GM18873 (cell line): ENCODE measurements around the gene SERPINH1.
"Not testable (repeated sequence)": the region's sequence is repeated elsewhere in the genome, so short reads cannot be mapped to it uniquely, and the experiment has no call there.

ENCODE experiments used
- ATAC-seq: cut with Tn5 transposase; IDR thresholded peaks from one replicate; pipeline ENCODE4 v1.9.1; 2021; ENCODE audit warnings: mild to moderate bottlenecking, moderate library complexity, moderate number of reproducible peaks; ENCODE audit not compliant: unreplicated experiment, low FRiP score

SERPINH1 gene

GRCh38 chr11:75571625-75572024 is 9.6 kb downstream of the SERPINH1 start:
- no peak for ATAC-seq

GRCh38 chr11:75572744-75573143 is 10.7 kb downstream of the SERPINH1 start:
- ATAC-seq: no peak

- ATAC-seq: no peak
Observed at GRCh38 chr11:75574698-75575602, 12.9 kb downstream of the SERPINH1 start.

GRCh38 chr11:75576017-75576416 is 14.0 kb downstream of the SERPINH1 start:
- no peak for ATAC-seq

GRCh38 chr11:75576499-75576918 is 14.5 kb downstream of the SERPINH1 start:
- no peak for ATAC-seq

GRCh38 chr11:75577207-75577606 is 15.2 kb downstream of the SERPINH1 start:
- no peak for ATAC-seq

- no peak for ATAC-seq
Observed at GRCh38 chr11:75578977-75579376, 16.9 kb downstream of the SERPINH1 start.

- ATAC-seq: no peak
Observed at GRCh38 chr11:75579841-75580240, 17.8 kb downstream of the SERPINH1 start.

- no peak for ATAC-seq
Observed at GRCh38 chr11:75582506-75582894, 20.4 kb downstream of the SERPINH1 start.

GRCh38 chr11:75582895-75583717 is 21.1 kb downstream of the SERPINH1 start:
- ATAC-seq: no peak

GRCh38 chr11:75583718-75584658 is 21.9 kb downstream of the SERPINH1 start:
- no peak for ATAC-seq

- not testable (repeated sequence) for ATAC-seq
Observed at GRCh38 chr11:75584659-75585292, 22.7 kb downstream of the SERPINH1 start.

- ATAC-seq: no peak
Observed at GRCh38 chr11:75585293-75585670, 23.2 kb downstream of the SERPINH1 start.

GRCh38 chr11:75586395-75586794 is 24.3 kb downstream of the SERPINH1 start:
- no peak for ATAC-seq

GRCh38 chr11:75588051-75588481 is 26.0 kb downstream of the SERPINH1 start:
- no peak for ATAC-seq

GRCh38 chr11:75589051-75589450 is 27.0 kb downstream of the SERPINH1 start:
- ATAC-seq: no peak

GRCh38 chr11:75589933-75590332 is 27.9 kb downstream of the SERPINH1 start:
- ATAC-seq: no peak

- no peak for ATAC-seq
Observed at GRCh38 chr11:75591371-75591770, 29.3 kb downstream of the SERPINH1 start.

- no peak for ATAC-seq
Observed at GRCh38 chr11:75591966-75592365, 29.9 kb downstream of the SERPINH1 start.

GRCh38 chr11:75592715-75593114 is 30.7 kb downstream of the SERPINH1 start:
- ATAC-seq: no peak
